Trophoblast cell (in vitro differentiated cells and primary cell): ENCODE results near the gene THOC2.
"Not testable (repeated sequence)": the region's sequence is repeated elsewhere in the genome, so short reads cannot be mapped to it uniquely, and the experiment has no call there.

Experiments
- DNase-seq, 2 donors: peaks; one replicate each; pipeline ENCODE4 v3.0.0-alpha.2; 2016
- H2AFZ ChIP-seq: 2 replicates; pipeline ENCODE4 v1.6.1; 2013; ENCODE audit warnings: low read length, moderate library complexity, mild to moderate bottlenecking; ENCODE audit not compliant: insufficient read depth, poor library complexity
- H2AK5ac ChIP-seq: 2 replicates; pipeline ENCODE4 v1.6.1; 2013; ENCODE audit warnings: mild to moderate bottlenecking, low read length
- H2BK120ac ChIP-seq: 2 replicates; pipeline ENCODE4 v1.6.1; 2013; ENCODE audit warnings: low read length, mild to moderate bottlenecking, moderate library complexity; ENCODE audit not compliant: insufficient read depth, poor library complexity
- H2BK12ac ChIP-seq: 2 replicates; pipeline ENCODE4 v1.6.1; 2013; ENCODE audit warnings: mild to moderate bottlenecking, low read length, moderate library complexity
- H2BK5ac ChIP-seq: 2 replicates; pipeline ENCODE4 v1.6.1; 2013; ENCODE audit warnings: low read length, low read depth, moderate library complexity, mild to moderate bottlenecking; ENCODE audit not compliant: poor library complexity
- H3K14ac ChIP-seq: 2 replicates; pipeline ENCODE4 v1.6.1; 2013; ENCODE audit warnings: mild to moderate bottlenecking, low read length
- H3K18ac ChIP-seq: 2 replicates; pipeline ENCODE4 v1.6.1; 2013; ENCODE audit warnings: mild to moderate bottlenecking, low read length
- H3K23ac ChIP-seq: 2 replicates; pipeline ENCODE4 v1.6.1; 2013; ENCODE audit warnings: low read length
- H3K27ac ChIP-seq: 2 replicates; pipeline ENCODE4 v1.5.1; 2013; ENCODE audit warnings: low read depth, mild to moderate bottlenecking, inconsistent platforms, low read length, moderate library complexity
- H3K27me3 ChIP-seq: 2 replicates; pipeline ENCODE4 v1.6.1; 2013; ENCODE audit warnings: inconsistent platforms, mild to moderate bottlenecking, low read length, moderate library complexity; ENCODE audit not compliant: insufficient read depth
- H3K36me3 ChIP-seq, 2 experiments: 1 replicate in 1 of 2; 2 replicates in 1 of 2; pipeline ENCODE4 v1.6.1; 2013; ENCODE audit warnings: low read length in 2 of 2, mild to moderate bottlenecking in 2 of 2, moderate library complexity in 1 of 2; ENCODE audit not compliant: insufficient read depth in 2 of 2, control insufficient read depth in 1 of 2
- H3K4ac ChIP-seq: 2 replicates; pipeline ENCODE4 v1.6.1; 2013; ENCODE audit warnings: low read depth, mild to moderate bottlenecking, low read length, moderate library complexity
- H3K4me1 ChIP-seq, 2 experiments: 1 replicate in 1 of 2; 2 replicates in 1 of 2; pipeline ENCODE4 v1.6.1; 2013; ENCODE audit warnings: low read length in 2 of 2, mild to moderate bottlenecking in 2 of 2, moderate library complexity in 1 of 2; ENCODE audit not compliant: insufficient read depth in 2 of 2, control insufficient read depth in 1 of 2
- H3K4me2 ChIP-seq: 2 replicates; pipeline ENCODE4 v1.6.1; 2013; ENCODE audit warnings: inconsistent platforms, mild to moderate bottlenecking, low read length, moderate library complexity
- H3K4me3 ChIP-seq: 2 replicates; pipeline ENCODE4 v1.5.1; 2013; ENCODE audit warnings: mild to moderate bottlenecking, low read depth, low read length, inconsistent platforms
- H3K79me1 ChIP-seq: one replicate; pipeline ENCODE4 v1.6.1; 2013; ENCODE audit warnings: low read length
- H3K79me2 ChIP-seq: 2 replicates; pipeline ENCODE4 v1.6.1; 2013; ENCODE audit warnings: low read length, mild to moderate bottlenecking; ENCODE audit not compliant: control insufficient read depth, insufficient read depth, poor library complexity
- H3K9ac ChIP-seq: 2 replicates; pipeline ENCODE4 v1.6.1; 2013; ENCODE audit warnings: mild to moderate bottlenecking, low read length
- H3K9me3 ChIP-seq: 2 replicates; pipeline ENCODE4 v1.6.1; 2013; ENCODE audit warnings: low read depth, mild to moderate bottlenecking, control low read depth, inconsistent platforms, low read length; ENCODE audit not compliant: insufficient read depth
- H4K12ac ChIP-seq: 2 replicates; pipeline ENCODE4 v1.6.1; 2013; ENCODE audit warnings: low read depth, mild to moderate bottlenecking, low read length, moderate library complexity
- H4K8ac ChIP-seq: 2 replicates; pipeline ENCODE4 v1.6.1; 2013; ENCODE audit warnings: low read depth, mild to moderate bottlenecking, low read length, moderate library complexity
- H4K91ac ChIP-seq: one replicate; pipeline ENCODE4 v1.6.1; 2013; ENCODE audit warnings: low read depth, mild to moderate bottlenecking, low read length, moderate library complexity
- WGBS: extraction: QIAGEN DNeasy Blood & Tissue Kit; methylation state at CpG from one replicate; pipeline ENCODE4 v1.1.7; 2013; ENCODE audit warnings: missing lambda C conversion rate; ENCODE audit not compliant: insufficient read length, insufficient coverage; ENCODE audit errors: extremely low coverage; 5-methylcytosine and 5-hydroxymethylcytosine counted together

Gene THOC2

GRCh38 chrX:123728554-123728953, 4.3 kb downstream of the THOC2 start:
- H3K23ac ChIP-seq = no peak overlapping the region
- no peaks in the 10 kb centered on the region for H3K4me1 ChIP-seq
- no peak overlapping the region for H3K4ac ChIP-seq
- H3K9ac ChIP-seq = no peak overlapping the region
- no peak overlapping the region for H4K91ac ChIP-seq
- H2BK12ac ChIP-seq = no peak overlapping the region
- no peak overlapping the region for H3K14ac ChIP-seq
- no peaks in the 10 kb centered on the region for H3K27me3 ChIP-seq
- no peak overlapping the region for H4K8ac ChIP-seq
- no peak overlapping the region for H3K27ac ChIP-seq
- no peak overlapping the region for H2BK120ac ChIP-seq
- H3K4me3 ChIP-seq = no peak overlapping the region
- H3K36me3 ChIP-seq = peaks cover 2 to 3% of the 10 kb centered on the region in 2 experiments
- no peak overlapping the region for H3K4me2 ChIP-seq
- no peak overlapping the region for H2AFZ ChIP-seq
- peaks cover 13% of the 10 kb centered on the region for H3K79me2 ChIP-seq
- H3K9me3 ChIP-seq = no peaks in the 10 kb centered on the region
- WGBS = no CpG with 5 or more reads among the region's 3 CpGs
- no peak overlapping the region for H4K12ac ChIP-seq
- peaks cover 3% of the 10 kb centered on the region for H3K79me1 ChIP-seq
- no peak overlapping the region for H2AK5ac ChIP-seq
- H3K18ac ChIP-seq = no peak overlapping the region
- H2BK5ac ChIP-seq = no peak overlapping the region
- DNase-seq = no peak

DNA sequence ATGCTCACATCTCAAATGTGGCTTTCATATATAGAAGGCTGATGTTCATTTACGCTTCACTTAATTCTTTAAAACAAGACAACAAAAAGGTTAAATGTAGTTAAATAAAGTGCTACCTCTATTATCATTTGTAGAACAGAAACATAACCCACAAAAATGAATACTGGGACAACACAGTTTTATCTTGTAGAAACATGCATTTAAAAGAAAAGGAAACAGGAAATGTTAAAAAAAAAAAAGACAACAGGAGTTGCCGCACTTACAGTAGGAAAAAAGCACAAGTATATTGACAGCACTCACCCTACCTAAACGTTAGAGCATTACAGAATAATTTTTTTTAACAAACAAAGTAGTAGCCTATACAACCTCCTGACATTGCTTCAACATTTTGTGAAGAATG, 4.8 kb downstream of the THOC2 start:
- WGBS = no CpG with 5 or more reads among the region's 3 CpGs

DNA sequence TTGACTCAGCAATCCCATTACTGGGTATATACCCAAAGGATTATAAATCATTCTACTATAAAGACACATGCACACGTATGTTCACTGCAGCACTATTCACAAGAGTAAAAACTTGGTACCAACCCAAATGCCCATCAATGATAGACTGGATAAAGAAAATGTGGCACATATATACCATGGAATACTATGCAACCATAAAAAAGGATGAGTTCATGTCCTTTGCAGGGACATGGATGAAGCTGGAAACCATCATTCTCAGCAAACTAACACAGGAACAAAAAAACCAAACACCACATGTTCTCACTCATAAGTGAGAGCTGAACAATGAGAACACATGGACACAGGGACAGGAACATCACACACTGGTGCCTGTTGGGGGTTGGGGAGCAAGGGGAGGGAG, 10.7 kb downstream of the THOC2 start:
- H2BK12ac ChIP-seq, DNase-seq, H2BK120ac ChIP-seq, H2AFZ ChIP-seq, H3K27me3 ChIP-seq, H3K79me1 ChIP-seq, H4K8ac ChIP-seq, H3K14ac ChIP-seq, H3K9me3 ChIP-seq, H3K23ac ChIP-seq, H3K9ac ChIP-seq, H3K36me3 ChIP-seq, H3K4me2 ChIP-seq, H3K4ac ChIP-seq, H3K18ac ChIP-seq, H2BK5ac ChIP-seq, H3K4me3 ChIP-seq, H4K91ac ChIP-seq, H3K79me2 ChIP-seq, H3K27ac ChIP-seq, H2AK5ac ChIP-seq, H4K12ac ChIP-seq, H3K4me1 ChIP-seq: not testable (repeated sequence)
- no CpG with 5 or more reads among the region's 1 CpG for WGBS

More for the DNA sequence above, 4.8 kb downstream of the THOC2 start:
- no peak overlapping the region for H3K9ac ChIP-seq
- no peaks in the 10 kb centered on the region for H3K4me1 ChIP-seq
- no peak overlapping the region for H3K27ac ChIP-seq
- no peaks in the 10 kb centered on the region for H3K9me3 ChIP-seq
- no peak overlapping the region for H2BK5ac ChIP-seq
- H3K27me3 ChIP-seq = no peaks in the 10 kb centered on the region
- H3K18ac ChIP-seq = no peak overlapping the region
- H2AK5ac ChIP-seq = no peak overlapping the region
- DNase-seq = no peak
- no peak overlapping the region for H4K91ac ChIP-seq
- peaks cover 2 to 3% of the 10 kb centered on the region in 2 experiments for H3K36me3 ChIP-seq
- H3K4me3 ChIP-seq = no peak overlapping the region
- H4K12ac ChIP-seq = no peak overlapping the region
- H2BK120ac ChIP-seq = no peak overlapping the region
- no peak overlapping the region for H3K4ac ChIP-seq
- H3K23ac ChIP-seq = no peak overlapping the region
- H2AFZ ChIP-seq = no peak overlapping the region
- H3K79me1 ChIP-seq = peaks cover 3% of the 10 kb centered on the region
- H3K79me2 ChIP-seq = peaks cover 13% of the 10 kb centered on the region
- no peak overlapping the region for H3K4me2 ChIP-seq
- H2BK12ac ChIP-seq = no peak overlapping the region
- H3K14ac ChIP-seq = no peak overlapping the region
- no peak overlapping the region for H4K8ac ChIP-seq

DNA sequence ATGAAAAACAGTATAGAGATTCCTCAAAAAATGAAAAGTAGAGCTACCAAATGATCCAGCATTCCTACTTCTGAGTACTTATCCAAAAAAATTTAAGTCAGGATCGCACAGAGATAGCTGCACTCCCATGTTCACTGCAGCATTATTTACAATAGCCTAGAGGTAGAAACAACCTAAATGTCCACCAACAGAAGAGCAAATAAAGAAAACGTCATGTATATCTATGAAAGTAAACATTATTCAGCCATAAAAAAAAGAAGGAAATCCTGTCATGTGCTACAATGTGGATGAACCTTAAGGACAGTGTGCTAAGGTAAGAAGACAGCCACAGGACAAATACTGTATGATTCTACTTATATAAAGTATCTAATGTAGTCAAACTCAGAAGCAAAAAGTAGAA, 12.4 kb downstream of the THOC2 start:
- no peak overlapping the region for H3K18ac ChIP-seq
- H2BK5ac ChIP-seq = no peak overlapping the region
- H3K4ac ChIP-seq = no peak overlapping the region
- no peak overlapping the region for H4K91ac ChIP-seq
- no peak overlapping the region for H3K9ac ChIP-seq
- H2BK120ac ChIP-seq = no peak overlapping the region
- H3K4me1 ChIP-seq = no peaks in the 10 kb centered on the region
- WGBS = no CpG with 5 or more reads among the region's 2 CpGs
- no peak overlapping the region for H2BK12ac ChIP-seq
- no peak overlapping the region for H3K4me2 ChIP-seq
- H4K8ac ChIP-seq = no peak overlapping the region
- no peak overlapping the region for H3K23ac ChIP-seq
- H3K4me3 ChIP-seq = no peak overlapping the region
- H3K79me2 ChIP-seq = peaks cover 2% of the 10 kb centered on the region
- H3K79me1 ChIP-seq = no peaks in the 10 kb centered on the region
- H4K12ac ChIP-seq = no peak overlapping the region
- H2AFZ ChIP-seq = no peak overlapping the region
- no peak overlapping the region for H3K14ac ChIP-seq
- peaks cover 0 to 3% of the 10 kb centered on the region in 2 experiments for H3K36me3 ChIP-seq
- no peaks in the 10 kb centered on the region for H3K27me3 ChIP-seq
- H3K27ac ChIP-seq = no peak overlapping the region
- no peaks in the 10 kb centered on the region for H3K9me3 ChIP-seq
- H2AK5ac ChIP-seq = no peak overlapping the region
- no peak for DNase-seq
